Stimulated activated CD4-positive, alpha-beta T cell treated with anti-CD3 and anti-CD28 coated beads, TNF-alpha, amount 100 ng/mL, for 48 hours (primary cell): ENCODE data around the gene ZMYND8.
"Not testable (repeated sequence)": the region's sequence is repeated elsewhere in the genome, so short reads cannot be mapped to it uniquely, and the experiment has no call there.

Experiments
- DNase-seq, 3 donors: peaks; one replicate each; pipeline ENCODE4 v3.0.0-alpha.2; 2020; ENCODE audit warnings: low read depth in 3 of 3

Gene ZMYND8

DNA sequence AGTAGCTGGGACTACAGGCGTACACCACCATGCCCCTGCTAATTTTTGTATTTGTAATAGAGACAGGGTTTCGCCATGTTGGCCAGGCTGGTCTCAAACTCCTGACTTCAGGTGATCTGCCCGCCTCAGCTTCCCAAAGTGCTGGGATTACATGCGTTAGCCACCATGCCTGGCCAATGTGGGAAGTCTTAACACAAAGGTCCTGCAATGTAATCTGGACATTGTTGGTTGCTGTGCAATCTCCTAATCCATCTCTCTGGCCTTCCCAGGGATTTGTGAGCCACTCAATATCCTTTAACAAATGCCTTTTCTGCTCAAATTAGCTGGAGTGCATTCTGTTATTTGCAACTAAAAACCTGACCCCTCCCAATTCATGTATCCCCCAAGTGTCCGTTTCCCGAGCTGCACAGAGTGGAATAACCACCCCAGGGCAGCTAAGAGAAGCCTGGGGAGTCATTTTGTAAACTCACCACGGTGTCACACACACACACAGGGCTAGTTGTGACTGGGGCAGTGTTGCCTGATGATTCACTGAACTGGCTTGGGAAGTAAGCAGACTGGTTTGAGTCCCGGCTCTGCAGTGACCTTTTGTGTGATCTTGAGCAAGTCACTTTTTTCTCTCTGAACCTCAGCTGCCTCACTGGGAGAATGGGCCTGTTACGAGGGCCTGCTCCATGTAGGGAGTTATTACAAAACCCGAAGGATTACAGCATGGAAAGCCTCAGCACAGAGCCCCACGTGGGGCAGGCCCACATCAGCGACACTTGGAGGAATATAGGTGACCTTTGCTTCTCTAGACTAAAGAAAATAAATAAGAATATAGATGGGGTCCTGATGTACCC is 152.3 kb downstream of the ZMYND8 start:
- DNase-seq: no peak

- no peak for DNase-seq
Observed at GRCh38 chr20:47202733-47203667, 153.5 kb downstream of the ZMYND8 start.

GRCh38 chr20:47201074-47201730 is 155.3 kb downstream of the ZMYND8 start:
- no peak for DNase-seq

DNA sequence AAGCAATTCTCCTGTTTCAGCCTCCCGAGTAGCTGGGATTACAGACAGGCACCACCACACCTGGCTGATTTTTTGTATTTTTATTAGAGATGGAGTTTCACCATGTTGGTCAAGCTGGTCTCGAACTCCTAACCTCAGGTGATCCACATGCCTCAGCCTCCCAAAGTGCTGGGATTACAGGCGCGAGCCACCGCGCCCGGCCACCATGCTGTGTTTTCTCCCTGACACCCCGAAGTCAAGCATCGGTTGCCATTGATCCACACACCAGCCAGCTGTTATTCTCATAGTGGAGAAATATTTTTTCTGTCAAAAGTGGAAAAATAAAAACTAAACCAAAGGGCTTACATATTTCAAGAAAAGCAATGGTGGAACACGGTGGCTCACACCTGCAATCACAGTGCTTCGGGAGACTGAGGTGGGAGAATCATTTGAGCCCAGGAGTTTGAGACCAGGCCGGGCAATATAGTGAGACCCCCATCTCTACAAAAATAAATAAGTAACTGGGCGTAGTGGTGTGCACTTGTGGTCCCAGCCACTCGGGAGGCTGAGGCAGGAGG is 157.4 kb downstream of the ZMYND8 start:
- DNase-seq: no peak

DNA sequence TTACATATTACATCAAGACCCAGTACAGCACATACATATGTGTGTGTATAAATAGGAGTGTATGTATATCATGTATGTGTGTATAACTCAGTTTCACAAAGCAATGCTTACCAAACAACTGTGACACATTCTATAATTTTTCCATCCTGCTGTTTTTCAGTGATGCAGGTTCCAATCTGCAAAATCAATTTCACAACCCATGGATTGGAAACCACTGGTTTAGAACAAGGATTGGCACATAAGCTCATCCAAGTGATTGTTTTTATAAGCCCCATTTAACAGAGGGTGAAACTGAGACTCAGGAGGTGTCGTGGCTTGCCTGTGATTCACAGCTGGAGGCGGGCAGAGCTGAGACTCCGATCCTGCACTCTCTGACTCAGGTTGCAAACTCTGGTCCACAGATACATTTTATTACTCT is 158.2 kb downstream of the ZMYND8 start:
- peak; percentile 35 to 55 (median 48) for DNase-seq

- DNase-seq: peak; percentile 58 to 69 (median 65)
Observed at GRCh38 chr20:47196091-47197081, 160.1 kb downstream of the ZMYND8 start.

DNA sequence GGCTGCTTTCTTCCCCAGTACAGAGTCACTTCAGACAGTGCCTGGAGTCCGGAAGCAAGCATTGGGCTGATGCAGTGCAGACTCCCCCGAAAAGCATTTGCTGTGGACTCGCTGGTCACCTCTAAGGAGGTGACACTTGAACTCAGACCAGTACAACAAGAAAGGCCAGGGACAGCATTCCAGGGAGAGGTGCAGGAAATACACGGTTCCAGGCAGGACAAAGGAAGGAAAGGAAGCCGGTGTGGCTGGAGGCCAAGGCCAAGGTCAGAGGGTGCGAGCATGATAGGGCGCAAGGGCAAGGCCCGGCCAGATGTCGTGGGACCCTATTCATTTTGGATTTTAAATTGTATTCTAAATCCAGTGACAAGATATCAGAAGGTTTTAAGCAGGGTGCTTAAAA is 160.9 kb downstream of the ZMYND8 start:
- DNase-seq: no peak

- no peak for DNase-seq
Observed at GRCh38 chr20:47191956-47192355, 164.5 kb downstream of the ZMYND8 start.

DNA sequence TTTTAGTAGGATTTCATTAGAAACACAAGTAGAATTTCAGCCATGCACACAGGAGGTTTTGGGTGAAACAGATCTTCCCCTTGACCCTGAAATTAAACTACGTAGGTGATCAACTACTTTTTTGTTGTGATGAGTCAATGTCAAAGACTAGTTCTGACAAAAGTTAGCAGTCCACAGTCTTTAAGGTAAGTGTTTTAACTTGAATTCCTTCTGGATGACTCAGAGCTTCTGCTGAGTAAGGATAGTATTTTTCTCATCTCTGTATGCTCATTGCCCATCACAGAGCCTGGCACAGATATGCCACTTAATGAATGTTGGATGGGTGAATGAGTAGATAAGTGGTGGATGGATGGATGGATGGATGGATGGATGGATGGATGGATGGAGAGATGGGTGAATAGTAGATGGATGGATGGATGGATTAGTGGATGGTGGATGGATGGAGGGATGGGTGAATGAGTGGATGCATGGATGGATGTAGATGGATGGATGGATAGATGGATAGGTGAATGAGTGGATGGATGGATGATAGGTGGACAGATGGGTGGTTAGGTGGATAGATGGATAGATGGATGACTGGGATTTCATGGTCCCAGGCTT is 165.3 kb downstream of the ZMYND8 start:
- no peak for DNase-seq

DNA sequence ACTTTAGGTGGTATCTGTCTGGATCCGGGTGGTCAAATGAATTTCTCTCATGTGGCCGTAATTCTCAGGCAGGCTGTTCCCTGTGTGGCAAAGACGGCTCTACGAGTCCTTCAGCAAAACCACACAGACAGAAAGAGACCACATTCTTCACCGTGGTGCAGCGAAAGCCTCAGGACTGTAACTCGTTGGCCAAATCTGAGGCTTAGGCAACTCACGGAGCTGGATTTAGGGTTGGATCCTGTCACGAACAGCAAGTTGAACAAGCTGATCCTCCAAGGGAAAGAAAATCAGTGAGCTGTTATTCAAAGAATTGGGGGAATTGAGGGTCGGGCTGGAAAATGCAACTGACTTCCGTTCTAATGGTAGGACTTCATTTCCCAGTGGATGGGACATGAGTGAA is 167.4 kb downstream of the ZMYND8 start:
- DNase-seq: no peak

GRCh38 chr20:47188540-47188939 is 168.0 kb downstream of the ZMYND8 start:
- DNase-seq: no peak

GRCh38 chr20:47187450-47188195 is 168.9 kb downstream of the ZMYND8 start:
- DNase-seq: no peak

DNA sequence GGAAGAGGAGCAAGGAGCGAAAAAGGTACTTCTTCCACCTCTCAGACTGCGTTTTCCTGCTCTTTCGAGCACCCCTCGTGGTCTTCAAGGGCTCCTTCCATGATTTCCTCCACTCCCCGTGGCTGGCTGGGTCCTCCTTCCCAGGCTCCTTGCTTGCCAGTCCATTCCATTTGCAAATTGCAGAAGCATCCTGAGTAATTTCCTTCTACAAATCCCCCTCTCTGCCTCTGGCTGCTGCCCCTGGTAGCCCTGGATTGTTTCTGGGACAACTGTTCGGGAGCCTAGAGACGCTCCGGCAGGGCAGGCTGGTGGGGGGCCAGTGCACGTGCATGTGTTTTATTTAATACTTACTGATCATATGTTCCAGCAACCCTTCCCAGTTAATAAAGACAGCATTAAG is 173.1 kb downstream of the ZMYND8 start:
- DNase-seq: no peak

GRCh38 chr20:47181056-47181862 is 175.2 kb downstream of the ZMYND8 start:
- peak in 1 of 3 donors; percentile 9 for DNase-seq

GRCh38 chr20:47179267-47179666 is 177.2 kb downstream of the ZMYND8 start:
- DNase-seq: no peak

DNA sequence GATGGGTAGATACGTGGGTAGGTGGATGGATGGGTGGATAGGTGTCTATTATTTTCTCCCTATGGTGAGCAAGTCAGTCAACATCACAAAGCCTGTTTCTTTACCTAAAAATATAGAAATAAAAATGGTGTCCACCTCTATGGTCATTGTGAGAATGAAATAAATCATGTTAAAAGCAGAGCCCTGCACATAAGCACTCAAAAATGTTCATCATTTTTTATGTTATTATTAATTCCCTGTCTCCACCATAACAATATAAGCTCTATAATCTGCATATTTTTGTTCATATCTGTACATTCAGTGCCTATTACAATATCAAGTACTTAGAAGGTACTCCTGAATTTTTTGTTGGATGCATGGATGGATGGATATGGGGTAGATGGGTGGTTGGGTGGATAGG is 177.6 kb downstream of the ZMYND8 start:
- DNase-seq: no peak

GRCh38 chr20:47178277-47178676 is 178.2 kb downstream of the ZMYND8 start:
- DNase-seq: no peak

- DNase-seq: not testable (repeated sequence)
Observed at GRCh38 chr20:47176217-47176616, 180.3 kb downstream of the ZMYND8 start.

GRCh38 chr20:47175493-47175892 is 181.0 kb downstream of the ZMYND8 start:
- DNase-seq: no peak
